Activated CD8-positive, alpha-beta memory T cell treated with anti-CD3 and anti-CD28 coated beads, Interleukin-2, amount 50 U/mL, for 4 hours (primary cell): Measurements from ENCODE around the gene GAREM2.
A peak's percentile ranks its signal among the peaks of the same experiment; 100 is the strongest.

Experiments
- DNase-seq: peaks from one replicate; pipeline ENCODE4 v3.0.0-alpha.2; 2020

GAREM2 gene

DNA sequence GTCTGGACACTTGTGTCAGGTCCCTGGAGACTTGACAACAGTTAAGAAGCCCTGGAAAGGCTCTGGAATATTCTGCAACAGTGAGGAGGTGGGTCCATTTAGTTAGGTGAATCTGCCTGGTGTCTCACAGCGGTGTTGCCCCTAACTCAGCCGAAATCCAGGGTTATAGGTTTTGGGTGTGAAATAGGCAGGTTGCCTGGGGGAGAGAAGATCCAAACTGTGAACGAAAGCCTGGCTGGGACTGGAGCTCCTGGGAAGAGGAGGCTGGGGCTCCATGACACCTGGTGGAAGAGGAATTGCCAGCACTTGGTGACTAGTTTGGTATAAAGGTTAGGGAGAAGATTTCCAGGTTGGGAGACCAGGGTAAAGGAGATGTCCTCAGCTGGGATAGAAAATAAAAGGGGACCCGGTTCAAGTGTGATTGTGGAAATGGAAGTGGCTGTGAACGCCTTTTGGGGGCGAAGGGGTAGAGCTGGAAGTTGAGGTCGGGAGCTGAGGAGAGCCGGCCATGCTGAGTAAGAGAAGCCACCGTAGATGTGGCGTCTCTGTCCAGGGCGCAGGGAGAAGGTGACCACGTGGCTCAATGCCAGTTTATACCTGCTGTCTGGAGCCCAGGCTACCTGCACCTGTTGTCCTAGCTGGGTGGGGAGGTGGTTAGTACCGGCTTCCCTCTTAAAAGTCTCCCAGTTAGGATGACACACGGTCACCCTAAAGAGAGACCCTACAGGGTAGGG is 3.0 kb upstream of the GAREM2 start:
- no peak for DNase-seq

DNA sequence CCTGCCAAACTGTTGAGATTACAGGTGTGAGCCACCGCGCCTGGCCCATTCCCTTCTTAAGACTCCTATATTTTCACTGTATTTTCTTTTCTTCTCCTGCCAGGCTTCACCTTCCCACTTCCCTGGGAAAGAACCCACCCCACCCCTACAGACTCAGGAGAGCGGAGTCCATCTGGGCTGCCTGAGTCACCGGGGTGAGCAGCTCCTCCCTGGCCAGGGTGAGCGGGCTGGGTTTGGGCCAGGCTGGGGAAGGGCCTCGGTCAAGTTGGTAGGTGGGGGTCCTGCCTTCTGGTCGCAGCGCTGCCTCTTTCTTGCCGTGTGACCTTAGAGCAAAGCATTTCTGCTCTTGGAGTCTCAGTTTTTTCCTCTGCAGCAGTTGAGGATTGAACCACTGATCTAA is 2.1 kb upstream of the GAREM2 start:
- DNase-seq = no peak

DNA sequence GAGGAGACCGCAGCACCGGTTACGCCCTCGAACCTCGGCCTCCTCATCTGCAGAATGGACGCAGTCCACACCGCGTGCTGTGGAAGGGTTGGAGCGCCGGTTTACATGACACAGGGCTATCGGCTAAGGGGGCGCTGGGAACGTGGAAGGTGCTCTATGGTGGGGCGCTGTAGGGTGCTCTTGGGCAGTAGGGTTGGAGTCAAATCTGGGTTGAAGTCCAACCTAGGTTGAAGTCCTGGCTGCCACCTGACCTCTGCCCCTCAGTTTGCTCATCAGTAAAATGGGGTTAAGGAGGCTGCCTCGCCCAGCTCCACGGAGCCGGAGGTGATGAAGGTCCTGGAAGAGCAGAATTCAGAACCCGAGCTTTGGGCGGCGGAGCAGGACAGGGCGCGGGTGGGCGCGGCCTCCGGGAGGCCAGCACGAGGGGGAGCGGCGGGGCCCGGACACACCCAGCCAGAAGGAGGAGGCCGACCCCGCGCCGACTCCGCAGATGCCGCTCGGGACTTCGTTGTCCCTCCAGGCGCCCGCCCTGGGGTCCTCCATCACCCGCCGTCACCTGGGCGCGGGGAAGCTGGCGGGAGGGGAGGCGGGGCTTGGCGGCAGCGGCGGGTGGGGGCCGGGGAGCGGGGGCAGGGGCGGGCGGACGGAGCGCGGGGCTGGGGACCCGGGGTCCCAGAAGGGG is 558 bp upstream of the GAREM2 start:
- no peak for DNase-seq

- no peak for DNase-seq
Observed at GRCh38 chr2:26173776-26174482, 1.0 kb downstream of the GAREM2 start.

DNA sequence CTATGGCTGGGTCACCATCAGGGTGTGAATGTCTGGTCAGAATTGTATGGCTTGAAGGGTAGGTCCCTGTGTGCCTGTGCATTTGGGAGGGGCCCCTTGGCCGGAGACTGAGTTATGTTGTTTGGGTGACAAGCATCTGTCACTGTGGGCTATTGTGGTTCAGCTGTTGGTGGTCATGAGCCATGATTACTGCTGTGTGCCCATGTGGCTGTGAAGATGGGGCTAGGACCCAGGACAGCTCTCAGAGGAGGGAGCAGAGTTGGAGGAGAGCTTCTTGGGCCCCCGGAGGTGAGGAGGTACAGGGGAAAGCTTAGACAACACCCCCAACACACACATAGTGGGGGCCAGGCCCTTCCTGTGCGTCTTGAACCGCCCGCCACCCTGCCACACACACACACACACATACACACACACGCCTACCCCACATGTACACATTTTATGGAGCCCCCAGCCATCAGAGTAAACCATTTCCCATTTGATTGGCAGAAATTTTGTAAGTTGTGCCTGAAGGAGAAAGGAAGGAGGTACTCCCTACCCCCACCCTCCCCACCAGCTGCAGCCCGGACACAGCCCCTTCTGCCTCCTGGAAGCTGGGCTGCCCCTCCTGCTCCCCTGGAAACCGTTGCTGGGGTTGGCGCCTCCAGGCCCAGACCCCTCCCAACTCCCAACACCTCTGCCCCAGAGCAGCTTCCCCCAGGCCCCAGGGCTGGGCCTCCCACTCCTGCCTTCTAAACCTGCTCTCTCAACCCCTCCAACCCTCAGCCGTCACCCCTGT is 2.0 kb downstream of the GAREM2 start:
- DNase-seq = no peak

GRCh38 chr2:26175466-26176278 is 2.8 kb downstream of the GAREM2 start:
- DNase-seq = no peak

DNA sequence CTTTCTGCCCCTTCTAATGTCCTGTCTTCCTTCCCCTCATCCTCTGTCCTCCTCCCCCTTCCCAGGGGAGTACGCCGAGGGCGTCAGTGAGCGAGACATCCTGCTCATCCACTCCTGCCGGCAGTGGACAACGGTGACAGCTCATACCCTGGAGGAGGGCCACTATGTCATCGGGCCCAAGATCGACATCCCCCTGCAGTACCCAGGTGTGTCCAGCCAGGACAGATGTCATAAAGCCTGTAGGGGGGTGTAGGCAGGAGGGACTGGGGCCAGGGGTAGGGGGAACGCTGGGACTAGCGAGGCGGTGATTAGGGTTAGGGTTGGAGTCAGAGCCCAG is 3.4 kb downstream of the GAREM2 start:
- no peak for DNase-seq

DNA sequence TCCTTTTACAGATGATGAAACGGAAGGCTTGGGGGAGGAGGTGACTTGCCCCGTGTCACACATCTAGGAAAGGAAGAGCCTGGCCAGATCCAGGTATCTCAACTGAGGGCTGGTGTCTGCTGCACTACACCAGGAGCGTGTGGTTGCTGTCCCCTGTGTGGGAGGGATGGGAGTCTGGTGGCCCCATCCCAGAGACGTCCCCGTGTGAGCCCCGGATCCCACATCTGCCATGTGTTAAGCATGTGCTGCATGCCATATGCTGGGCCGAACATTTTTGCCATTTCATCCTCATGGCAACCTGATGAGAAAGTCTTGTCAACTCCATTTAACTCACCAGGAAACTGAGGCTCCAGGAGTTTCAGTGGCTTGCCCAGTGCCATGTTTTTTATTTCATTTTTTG is 4.2 kb downstream of the GAREM2 start:
- no peak for DNase-seq

DNA sequence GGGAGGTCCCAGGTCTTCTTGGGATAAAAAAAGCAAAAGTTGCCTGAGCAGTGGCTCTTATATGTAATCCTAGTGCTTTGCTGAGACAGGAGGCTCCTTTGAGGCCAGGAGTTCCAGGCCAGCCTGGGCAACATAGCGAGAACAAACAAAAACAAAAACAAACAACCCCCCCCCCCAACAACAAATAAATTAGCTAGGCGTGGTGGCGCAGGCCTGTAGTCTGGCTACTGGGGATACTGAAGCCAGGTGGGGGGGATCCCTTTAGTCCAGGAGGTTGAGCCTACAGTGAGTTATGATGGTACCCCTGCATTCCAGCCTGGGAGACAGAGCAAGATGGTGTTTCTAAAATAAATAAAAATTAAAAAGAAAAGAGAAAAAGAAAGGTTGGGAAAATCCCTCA is 5.4 kb downstream of the GAREM2 start:
- DNase-seq = no peak

- no peak for DNase-seq
Observed at GRCh38 chr2:26178746-26179436, 6.0 kb downstream of the GAREM2 start.

GRCh38 chr2:26179446-26179913 is 6.6 kb downstream of the GAREM2 start:
- no peak for DNase-seq

- DNase-seq = no peak
Observed at GRCh38 chr2:26182441-26182840, 9.6 kb downstream of the GAREM2 start.

DNA sequence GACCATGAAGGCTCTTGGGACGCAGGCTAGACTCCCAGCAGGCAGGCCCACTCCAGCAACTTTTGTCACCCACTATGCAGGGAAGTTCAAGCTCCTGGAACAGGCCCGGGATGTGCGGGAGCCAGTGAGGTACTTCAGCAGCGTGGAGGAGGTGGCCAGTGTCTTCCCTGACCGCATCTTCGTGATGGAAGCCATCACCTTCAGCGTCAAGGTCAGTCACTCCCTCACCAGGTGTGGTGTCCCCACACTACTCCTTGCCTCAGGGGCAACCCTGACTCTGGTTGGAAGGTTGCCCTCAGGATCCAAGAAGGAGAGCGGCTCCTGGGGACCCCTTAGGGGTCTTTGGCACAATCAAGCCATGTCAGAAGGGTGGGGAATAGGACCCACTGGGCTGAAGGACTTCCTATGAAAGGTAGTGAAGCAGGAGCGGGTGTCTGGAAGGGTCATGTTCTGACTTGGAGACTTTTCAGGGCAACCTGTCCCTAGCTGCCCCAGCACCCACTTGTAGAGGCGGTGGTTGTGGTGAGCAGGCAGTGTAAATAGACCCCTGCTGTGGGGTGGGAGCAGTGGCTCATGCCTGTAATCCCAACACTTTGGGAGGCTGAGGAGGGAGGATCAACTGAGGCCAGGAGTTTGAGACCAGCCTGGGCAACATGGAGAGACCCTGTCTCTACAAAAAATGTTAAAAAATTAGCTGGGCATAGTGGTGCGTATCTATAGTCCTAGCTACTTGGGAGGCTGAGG is 10.2 kb downstream of the GAREM2 start:
- DNase-seq = no peak

- no peak for DNase-seq
Observed at GRCh38 chr2:26184121-26184520, 11.2 kb downstream of the GAREM2 start.

GRCh38 chr2:26184555-26185303 is 11.8 kb downstream of the GAREM2 start:
- DNase-seq = peak; percentile 87

GRCh38 chr2:26185304-26185928 is 12.5 kb downstream of the GAREM2 start:
- DNase-seq = no peak

DNA sequence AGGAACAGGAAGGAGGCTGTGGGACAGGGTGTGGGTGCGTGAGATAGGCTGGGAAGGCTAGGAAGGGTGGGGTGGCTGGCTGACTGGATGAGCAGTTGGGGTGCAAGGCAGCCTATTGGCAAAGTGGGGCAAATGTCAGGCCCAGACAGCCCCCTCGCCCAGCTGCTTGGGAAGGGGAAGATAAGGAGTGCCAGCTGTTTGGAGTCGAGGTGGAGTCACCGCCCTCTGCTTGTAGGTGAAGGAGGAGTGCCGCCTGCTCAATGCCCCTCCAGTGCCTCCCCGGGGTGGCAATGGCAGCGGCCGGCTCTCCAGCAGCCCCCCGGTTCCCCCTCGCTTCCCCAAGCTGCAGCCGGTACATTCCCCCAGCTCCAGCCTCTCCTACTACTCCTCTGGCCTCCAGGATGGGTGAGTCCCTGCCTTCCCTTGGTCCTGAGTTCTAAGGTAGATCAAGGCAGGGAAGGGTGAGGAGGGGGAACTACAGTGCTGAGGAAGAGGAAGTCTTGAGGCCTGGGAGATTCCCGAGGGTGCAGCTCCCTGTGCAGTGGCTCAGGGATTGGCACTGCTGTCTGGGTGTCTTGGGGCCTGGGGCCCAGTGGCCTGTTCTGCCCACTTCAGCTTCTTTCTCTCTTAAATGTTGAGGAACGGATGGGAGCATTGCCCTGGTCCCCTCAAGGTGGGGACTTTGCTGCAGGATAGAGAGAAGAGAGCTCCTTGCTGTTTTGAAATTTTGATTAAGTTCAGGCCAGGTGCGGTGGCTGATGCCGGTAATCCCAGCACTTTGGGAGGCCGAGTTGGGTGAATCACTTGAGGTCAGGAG is 13.3 kb downstream of the GAREM2 start:
- DNase-seq = no peak

DNA sequence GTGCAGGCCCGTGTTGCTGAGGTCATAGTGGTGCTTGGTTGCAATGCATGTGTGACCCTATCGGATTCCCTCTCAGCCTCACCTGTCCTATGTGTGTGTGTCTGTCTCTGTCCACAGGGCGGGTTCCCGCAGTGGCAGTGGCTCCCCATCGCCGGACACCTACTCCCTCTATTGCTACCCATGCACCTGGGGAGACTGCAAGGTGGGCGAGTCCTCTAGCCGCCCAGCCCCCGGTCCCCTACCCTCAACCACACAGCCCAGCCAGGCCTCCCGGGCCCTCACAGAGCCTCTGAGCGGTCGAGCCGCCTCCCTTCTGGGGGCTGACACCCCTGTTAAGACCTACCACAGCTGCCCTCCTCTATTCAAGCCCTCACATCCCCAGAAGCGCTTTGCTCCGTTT is 14.2 kb downstream of the GAREM2 start:
- DNase-seq = no peak
